Neuronal stem cell (in vitro differentiated cells): ENCODE results near the gene KANSL1.

Source experiments
- DNase-seq: peaks from one replicate; pipeline ENCODE4 v3.0.0-alpha.2; 2013; ENCODE audit warnings: low spot score
- H2AFZ ChIP-seq: one replicate; pipeline ENCODE4 v1.6.1; 2013; ENCODE audit warnings: mild to moderate bottlenecking, low read length, inconsistent platforms
- H2AK5ac ChIP-seq: 2 replicates; pipeline ENCODE4 v1.6.1; 2013; ENCODE audit warnings: low read depth, mild to moderate bottlenecking, inconsistent platforms, low read length, moderate library complexity, mixed read lengths
- H2BK120ac ChIP-seq: 2 replicates; pipeline ENCODE4 v1.6.1; 2013; ENCODE audit warnings: low read depth, mild to moderate bottlenecking, inconsistent platforms, low read length, moderate library complexity, mixed read lengths
- H2BK12ac ChIP-seq: one replicate; pipeline ENCODE4 v1.6.1; 2013; ENCODE audit warnings: low read length, inconsistent platforms
- H2BK15ac ChIP-seq: 2 replicates; pipeline ENCODE4 v1.6.1; 2013; ENCODE audit warnings: mild to moderate bottlenecking, low read length, inconsistent platforms, mixed read lengths
- H2BK5ac ChIP-seq: one replicate; pipeline ENCODE4 v1.6.1; 2013; ENCODE audit warnings: inconsistent platforms, mild to moderate bottlenecking, low read length, moderate library complexity
- H3K14ac ChIP-seq: one replicate; pipeline ENCODE4 v1.6.1; 2013; ENCODE audit warnings: low read length, inconsistent platforms
- H3K18ac ChIP-seq: 2 replicates; pipeline ENCODE4 v1.6.1; 2013; ENCODE audit warnings: low read length, inconsistent platforms
- H3K23ac ChIP-seq: 2 replicates; pipeline ENCODE4 v1.6.1; 2013; ENCODE audit warnings: low read depth, mild to moderate bottlenecking, mixed read lengths, low read length, inconsistent platforms; ENCODE audit not compliant: poor library complexity
- H3K27ac ChIP-seq: replicated peaks from 3 replicates; pipeline ENCODE4 v1.5.1; 2013; ENCODE audit warnings: low read length, inconsistent platforms
- H3K27me3 ChIP-seq, 3 experiments: 2 replicates each; pipeline ENCODE4 v1.6.1; 2013; ENCODE audit warnings: low read length in 3 of 3, mild to moderate bottlenecking in 2 of 3, inconsistent platforms in 1 of 3, low read depth in 1 of 3, mixed read lengths in 1 of 3, moderate library complexity in 1 of 3; ENCODE audit not compliant: control insufficient read depth in 3 of 3, insufficient read depth in 3 of 3
- H3K36me3 ChIP-seq, 2 donors: replicated peaks in 1 of 2; 2 replicates each; pipeline ENCODE4 v1.6.1; 2013; ENCODE audit warnings: low read length in 2 of 2; ENCODE audit not compliant: control insufficient read depth in 2 of 2, insufficient read depth in 2 of 2
- H3K4ac ChIP-seq: 2 replicates; pipeline ENCODE4 v1.6.1; 2013; ENCODE audit warnings: inconsistent platforms, mild to moderate bottlenecking, low read length, moderate library complexity
- H3K4me1 ChIP-seq, 2 donors: 1 replicate in 1 of 2; 2 replicates in 1 of 2; pipeline ENCODE4 v1.6.1; 2013; ENCODE audit warnings: low read length in 2 of 2, low read depth in 1 of 2; ENCODE audit not compliant: control insufficient read depth in 2 of 2, insufficient read depth in 1 of 2
- H3K4me2 ChIP-seq: one replicate; pipeline ENCODE4 v1.6.1; 2013; ENCODE audit warnings: mild to moderate bottlenecking, low read length, inconsistent platforms; ENCODE audit not compliant: insufficient read depth, poor library complexity, severe bottlenecking
- H3K4me3 ChIP-seq, 2 donors: 2 replicates each; pipeline ENCODE4 v1.5.1; 2013; ENCODE audit warnings: low read length in 2 of 2, mild to moderate bottlenecking in 2 of 2, inconsistent platforms in 1 of 2, moderate library complexity in 1 of 2
- H3K79me1 ChIP-seq: one replicate; pipeline ENCODE4 v1.6.1; 2013; ENCODE audit warnings: low read depth, mild to moderate bottlenecking, inconsistent platforms, low read length, moderate library complexity
- H3K9ac ChIP-seq: one replicate; pipeline ENCODE4 v1.6.1; 2013; ENCODE audit warnings: mild to moderate bottlenecking, low read depth, low read length, inconsistent platforms; ENCODE audit not compliant: poor library complexity
- H3K9me3 ChIP-seq, 2 donors: replicated peaks in 1 of 2; 2 replicates each; pipeline versions ENCODE3 to v1.6.1; 2013; ENCODE audit warnings: low read length in 2 of 2, mild to moderate bottlenecking in 2 of 2, inconsistent platforms in 1 of 2, low read depth in 1 of 2, mixed read lengths in 1 of 2, moderate library complexity in 1 of 2; ENCODE audit not compliant: control insufficient read depth in 2 of 2, insufficient read depth in 1 of 2
- H4K8ac ChIP-seq: one replicate; pipeline ENCODE4 v1.6.1; 2013; ENCODE audit warnings: low read depth, mild to moderate bottlenecking, inconsistent platforms, low read length, moderate library complexity
- H4K91ac ChIP-seq: one replicate; pipeline ENCODE4 v1.6.1; 2013; ENCODE audit warnings: low read length, low read depth, mild to moderate bottlenecking, inconsistent platforms; ENCODE audit not compliant: poor library complexity
- WGBS, 2 donors: extraction: QIAGEN DNeasy Blood & Tissue Kit; methylation state at CpG; one replicate each; pipeline ENCODE4 v1.1.7; 2013; ENCODE audit warnings: missing lambda C conversion rate in 2 of 2, mixed read lengths in 1 of 2; ENCODE audit not compliant: insufficient read length in 2 of 2, insufficient replicate concordance in 1 of 2; ENCODE audit errors: extremely low coverage in 2 of 2; 5-methylcytosine and 5-hydroxymethylcytosine counted together

The KANSL1 gene

GRCh38 chr17:46085522-46085921 lies 107.7 kb downstream of the KANSL1 start:
- Histone ChIP-seq H2AK5ac (no peak overlapping the region), H2BK15ac (no peak overlapping the region), H3K4me1 (peaks cover 0 to 5% of the 10 kb centered on the region in 2 donors), H3K27me3 (no peaks in the 10 kb centered on the region), H2BK120ac (no peak overlapping the region), H2BK5ac (no peak overlapping the region), H2AFZ (no peak overlapping the region), H3K4me2 (no peak overlapping the region), H3K36me3 (peaks cover 2 to 81% of the 10 kb centered on the region in 2 donors), H4K91ac (no peak overlapping the region), H2BK12ac (no peak overlapping the region), H3K4me3 (no peak overlapping the region), H3K23ac (no peak overlapping the region), H3K14ac (no peak overlapping the region), H3K9ac (no peak overlapping the region), H4K8ac (no peak overlapping the region), H3K9me3 (no peaks in the 10 kb centered on the region), H3K4ac (no peak overlapping the region), H3K79me1 (peaks cover 2% of the 10 kb centered on the region), H3K18ac (no peak overlapping the region), H3K27ac (no peak overlapping the region)
- WGBS, 2 donors, result no CpG with 5 or more reads among the region's 6 CpGs
- no peak for DNase-seq

GRCh38 chr17:46082257-46082656 lies 111.0 kb downstream of the KANSL1 start:
- H3K4me2 ChIP-seq, result no peak overlapping the region
- H3K23ac ChIP-seq, result no peak overlapping the region
- H4K91ac ChIP-seq, result no peak overlapping the region
- peaks cover 0 to 79% of the 10 kb centered on the region in 2 donors for H3K36me3 ChIP-seq
- no peak overlapping the region for H2BK5ac ChIP-seq
- no peak overlapping the region for H3K14ac ChIP-seq
- H3K27ac ChIP-seq, result no peak overlapping the region
- 100% methylated on average over 1 of the region's 2 CpGs; no CpG with 5 or more reads in 1 of the 2 donors for WGBS, 2 donors
- no peak overlapping the region for H3K18ac ChIP-seq
- H4K8ac ChIP-seq, result no peak overlapping the region
- H2AFZ ChIP-seq, result no peak overlapping the region
- H3K27me3 ChIP-seq, result no peaks in the 10 kb centered on the region
- peaks cover 2% of the 10 kb centered on the region for H3K79me1 ChIP-seq
- H3K4me3 ChIP-seq, result no peak overlapping the region
- H2AK5ac ChIP-seq, result no peak overlapping the region
- peaks cover 0 to 5% of the 10 kb centered on the region in 2 donors for H3K9me3 ChIP-seq
- no peak overlapping the region for H2BK15ac ChIP-seq
- H2BK12ac ChIP-seq, result no peak overlapping the region
- no peak overlapping the region for H3K9ac ChIP-seq
- H3K4ac ChIP-seq, result no peak overlapping the region
- H2BK120ac ChIP-seq, result no peak overlapping the region
- no peak for DNase-seq
- H3K4me1 ChIP-seq, result peaks cover 0 to 9% of the 10 kb centered on the region in 2 donors

GRCh38 chr17:46081018-46081320 lies 112.3 kb downstream of the KANSL1 start:
- Histone ChIP-seq H3K36me3 (peaks cover 2 to 75% of the 10 kb centered on the region in 2 donors), H2BK12ac (no peak overlapping the region), H3K27ac (no peak overlapping the region), H2AFZ (no peak overlapping the region), H2BK120ac (no peak overlapping the region), H3K79me1 (peaks cover 2% of the 10 kb centered on the region), H4K8ac (no peak overlapping the region), H3K14ac (no peak overlapping the region), H2BK5ac (no peak overlapping the region), H2AK5ac (no peak overlapping the region), H3K9me3 (peaks cover 0 to 5% of the 10 kb centered on the region in 2 donors), H3K4me1 (peaks cover 0 to 9% of the 10 kb centered on the region in 2 donors), H3K27me3 (no peaks in the 10 kb centered on the region), H3K9ac (no peak overlapping the region), H3K4me2 (no peak overlapping the region), H4K91ac (no peak overlapping the region), H3K4me3 (no peak overlapping the region), H3K18ac (no peak overlapping the region), H2BK15ac (no peak overlapping the region), H3K4ac (no peak overlapping the region), H3K23ac (no peak overlapping the region)
- no peak for DNase-seq

GRCh38 chr17:46080118-46081017 lies 112.9 kb downstream of the KANSL1 start:
- no peaks in the 10 kb centered on the region for H3K27me3 ChIP-seq
- H3K14ac ChIP-seq, result no peak overlapping the region
- H3K4me2 ChIP-seq, result no peak overlapping the region
- H3K23ac ChIP-seq, result no peak overlapping the region
- H3K4ac ChIP-seq, result no peak overlapping the region
- no peak overlapping the region for H3K18ac ChIP-seq
- H2BK5ac ChIP-seq, result no peak overlapping the region
- no peak for DNase-seq
- H2BK12ac ChIP-seq, result no peak overlapping the region
- peaks cover 0 to 5% of the 10 kb centered on the region in 2 donors for H3K9me3 ChIP-seq
- no peak overlapping the region for H4K8ac ChIP-seq
- H3K27ac ChIP-seq, result no peak overlapping the region
- no peak overlapping the region for H4K91ac ChIP-seq
- H3K4me3 ChIP-seq, result no peak overlapping the region
- no peak overlapping the region for H3K9ac ChIP-seq
- H3K79me1 ChIP-seq, result peaks cover 2% of the 10 kb centered on the region
- peaks cover 0 to 9% of the 10 kb centered on the region in 2 donors for H3K4me1 ChIP-seq
- peaks cover 4 to 75% of the 10 kb centered on the region in 2 donors for H3K36me3 ChIP-seq
- H2BK15ac ChIP-seq, result no peak overlapping the region
- no peak overlapping the region for H2AK5ac ChIP-seq
- no peak overlapping the region for H2BK120ac ChIP-seq
- WGBS, 2 donors, result no CpG with 5 or more reads among the region's 6 CpGs
- H2AFZ ChIP-seq, result no peak overlapping the region
